Activated CD4-positive, alpha-beta T cell treated with anti-CD3 and anti-CD28 coated beads, Interleukin-2, amount 50 U/mL, for 4 hours (primary cell): Measurements from ENCODE around the gene FBH1.
"Not testable (repeated sequence)": the region's sequence is repeated elsewhere in the genome, so short reads cannot be mapped to it uniquely, and the experiment has no call there.

Experiments used
- DNase-seq, 2 experiments: peaks; one replicate each; pipeline ENCODE4 v3.0.0-alpha.2; 2020

Gene FBH1

DNA sequence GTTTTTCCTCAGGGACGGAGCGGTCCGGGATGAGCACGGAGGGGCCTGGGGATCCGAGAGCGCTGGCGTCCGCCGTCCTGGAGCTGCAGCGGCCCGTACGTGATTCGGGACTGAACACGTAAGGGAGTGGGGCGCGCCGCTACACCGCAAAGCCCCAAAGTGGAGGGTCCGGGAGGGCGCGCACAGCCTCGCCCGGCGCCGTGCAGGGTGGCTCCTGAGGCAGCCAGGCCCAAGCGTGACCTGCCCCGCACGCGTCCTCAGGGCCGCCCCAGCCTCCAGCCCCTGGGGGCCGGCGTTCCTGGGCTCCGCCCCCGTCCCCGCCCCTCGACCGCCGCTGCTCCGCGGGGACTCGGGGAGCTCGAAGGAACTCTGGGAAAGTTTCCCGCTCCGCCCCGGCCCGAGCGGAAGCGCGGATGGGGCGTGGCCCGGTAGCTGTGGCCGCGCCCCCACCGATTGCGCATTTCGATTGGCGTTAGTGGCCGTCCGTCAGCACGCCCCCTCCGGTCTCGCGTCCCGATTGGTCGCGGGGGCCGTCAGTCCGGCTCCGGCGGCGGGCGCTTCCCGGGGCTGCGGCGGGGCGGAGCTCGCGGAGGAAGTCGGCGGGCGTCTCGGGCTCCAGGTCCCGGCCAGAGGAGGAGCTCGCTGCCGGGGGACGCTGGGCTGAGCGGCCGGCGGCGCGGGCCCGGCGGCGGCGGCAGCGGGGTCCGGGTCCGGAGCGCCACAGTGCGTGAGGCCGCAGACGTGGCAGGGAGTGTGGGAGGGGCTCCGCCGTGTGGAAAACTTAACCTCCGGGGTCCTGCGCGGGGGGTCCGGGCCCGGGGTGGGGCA, at the start of gene FBH1, which contains the start of gene ANKRD16:
FBH1 (plus strand) TSS at position 620 of the 828 bp plus-strand sequence; CDS start at position 723, 103 bp downstream.
ANKRD16 (minus strand) TSS at position 270 of the 828 bp plus-strand sequence. CDS start 539 bp downstream, outside the sequence.
- peak; percentile 95 to 96 for DNase-seq

DNA sequence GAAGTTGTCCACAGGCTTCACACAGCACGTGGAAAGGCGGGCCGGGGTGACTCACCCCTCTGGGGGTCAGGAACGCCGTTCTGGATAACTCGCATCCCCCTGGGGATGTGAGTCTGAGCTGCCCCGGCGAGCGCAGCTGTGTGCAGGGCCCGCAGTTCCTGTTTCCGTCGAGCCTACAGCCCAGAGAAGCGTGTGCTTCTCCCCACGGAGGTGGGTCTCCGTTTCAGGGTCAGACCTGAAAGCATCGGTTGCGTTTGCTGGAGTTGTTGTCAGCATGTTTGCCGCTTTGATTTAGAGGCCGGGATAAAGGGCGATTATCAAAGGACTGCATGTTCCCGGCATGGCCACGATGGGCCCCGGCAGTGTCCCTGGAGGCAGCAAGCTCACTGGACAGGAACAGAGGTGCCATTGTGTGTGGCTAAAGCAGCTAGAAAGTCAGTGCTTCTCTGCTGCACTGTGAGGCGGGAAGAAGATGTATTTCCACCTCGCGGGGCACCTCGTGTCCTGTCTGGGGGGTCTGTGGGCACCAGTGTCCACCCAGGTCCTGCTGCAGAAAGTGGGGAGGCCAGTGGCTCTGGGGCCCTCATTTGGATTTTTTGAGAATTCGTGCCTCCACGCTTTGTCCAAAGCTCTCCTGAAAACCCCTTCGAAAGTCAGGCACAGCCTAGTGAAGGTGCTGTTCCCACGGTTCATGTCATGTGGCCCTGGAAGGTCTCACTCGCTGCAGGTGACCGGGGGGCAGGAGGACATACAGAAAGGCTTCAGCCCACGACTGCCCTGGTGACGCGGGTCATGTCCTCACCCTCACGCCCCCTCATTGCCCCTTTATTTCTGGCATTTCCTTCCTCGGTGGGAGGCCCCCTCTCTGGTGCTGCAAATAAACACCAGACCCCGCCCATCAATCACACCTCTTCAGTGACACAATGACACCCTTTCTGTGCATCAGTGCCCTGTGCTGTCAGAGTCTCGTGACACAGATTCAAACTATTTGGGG, 49.4 kb upstream of the FBH1 start:
- DNase-seq, result no peak

DNA sequence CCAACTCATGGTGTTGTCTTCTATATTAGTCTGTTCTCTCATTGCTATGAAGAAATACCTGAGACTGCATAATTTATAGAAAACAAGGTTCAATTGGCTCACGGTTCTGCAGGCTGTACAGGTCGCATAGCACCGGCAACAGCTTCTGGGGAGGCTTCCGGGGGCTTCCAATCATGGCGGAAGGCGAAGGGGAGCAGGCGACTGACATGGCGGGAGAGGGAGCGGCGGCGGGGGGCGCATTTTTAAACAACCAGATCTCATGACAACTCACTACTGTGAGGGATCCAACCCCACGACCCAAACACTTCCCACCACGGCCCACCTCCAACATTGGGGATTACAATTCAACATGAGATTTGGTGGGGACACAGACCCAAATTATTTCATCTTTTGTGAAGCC, 48.1 kb upstream of the FBH1 start:
- no peak for DNase-seq

DNA sequence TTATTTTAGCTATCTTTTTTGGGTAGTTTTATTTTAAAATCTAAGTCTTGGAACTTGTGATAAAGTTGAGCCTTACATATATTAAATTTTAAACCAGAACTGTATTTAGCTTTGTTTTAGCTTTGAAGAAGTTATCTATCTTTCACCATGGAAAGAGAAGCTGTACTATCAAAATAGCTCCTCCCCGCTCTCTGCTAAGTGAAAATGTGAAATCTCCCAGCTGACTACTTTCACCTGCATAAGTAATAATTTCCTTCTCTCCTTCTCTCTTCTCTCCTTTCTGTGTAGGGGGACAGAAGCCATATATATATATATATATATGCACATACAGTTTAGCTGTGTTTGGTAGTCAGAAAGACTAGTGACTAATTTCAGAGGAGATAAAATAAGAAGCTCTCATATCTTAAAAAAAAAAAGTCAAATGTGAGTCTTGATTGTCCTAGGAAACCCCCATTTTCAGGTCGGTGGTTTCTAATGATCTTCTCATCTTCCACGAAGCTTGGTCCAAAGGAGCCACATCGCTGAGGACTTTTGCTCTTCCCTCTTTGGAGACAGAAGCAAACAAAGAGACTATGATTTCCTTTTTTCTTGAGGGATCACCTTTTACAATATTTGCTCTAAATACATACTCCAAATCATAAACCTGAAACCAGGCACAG, 46.2 kb upstream of the FBH1 start:
- no peak for DNase-seq

DNA sequence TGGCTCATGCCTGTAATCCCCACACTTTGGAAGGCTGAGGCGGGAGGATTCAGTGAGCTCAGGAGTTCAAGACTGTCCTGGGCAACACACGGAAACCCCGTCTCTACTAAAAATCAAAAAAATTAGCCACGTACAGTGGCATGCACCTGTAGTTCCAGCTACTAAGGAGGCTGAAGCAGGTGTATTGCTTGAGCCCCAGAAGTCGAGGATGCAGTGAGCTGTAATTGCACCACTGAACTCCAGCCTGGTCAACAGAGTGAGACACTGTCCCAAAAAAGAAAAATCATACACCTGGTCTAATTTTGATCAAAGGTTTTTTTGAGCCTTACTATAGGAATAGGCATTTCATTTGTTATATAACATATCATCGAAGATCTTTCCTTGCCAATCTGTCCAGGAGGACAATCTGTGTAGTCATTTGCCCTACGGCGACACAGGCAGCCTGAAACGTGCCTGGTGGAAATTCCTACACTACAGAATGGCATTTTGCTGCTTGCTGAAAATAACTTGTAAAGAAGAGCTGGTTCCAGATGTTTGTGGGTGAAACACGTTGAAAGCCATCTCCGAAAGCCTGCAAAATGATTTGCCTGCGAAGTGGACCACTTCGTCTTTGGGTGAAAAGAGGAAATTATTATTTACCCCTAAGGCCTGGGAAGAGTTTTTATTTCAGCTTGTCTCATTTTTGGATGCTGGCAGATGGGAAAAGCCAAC, 45.5 kb upstream of the FBH1 start:
- DNase-seq, result no peak

DNA sequence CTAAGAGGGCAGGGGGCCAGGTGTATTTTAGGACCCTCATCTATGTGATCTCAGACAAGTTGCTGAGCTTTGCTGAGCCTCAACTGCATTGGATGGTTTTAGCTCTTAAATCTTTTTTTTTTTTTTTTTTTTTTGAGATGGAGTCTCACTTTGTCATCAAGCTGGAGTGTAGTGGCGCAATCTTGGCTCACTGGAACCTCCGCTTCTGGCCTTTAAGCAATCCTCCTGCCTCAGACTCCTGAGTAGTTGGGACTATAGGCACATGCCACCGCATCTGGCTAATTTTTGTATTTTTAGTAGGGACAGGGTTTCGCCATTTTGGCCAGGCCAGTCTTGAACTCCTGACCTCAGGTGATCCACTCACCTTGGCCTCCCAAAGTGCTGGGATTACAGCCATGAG, 43.4 kb upstream of the FBH1 start:
- not testable (repeated sequence) for DNase-seq

DNA sequence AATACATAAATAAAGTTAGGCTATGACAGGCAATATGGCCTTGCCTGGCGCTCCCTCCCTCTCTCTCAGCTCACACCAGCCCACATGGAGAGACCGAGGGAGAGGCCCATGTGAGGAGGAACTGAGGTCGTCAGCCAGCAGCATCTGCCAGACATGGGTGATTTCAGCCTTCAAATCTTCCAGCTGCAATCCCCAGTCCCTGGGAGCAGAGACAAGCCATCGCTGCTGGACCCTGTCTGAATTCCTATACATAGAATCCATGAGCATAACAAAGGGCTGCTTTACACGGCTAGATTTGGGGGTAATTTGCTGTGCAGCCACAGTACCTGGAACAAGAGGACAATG, 35.9 kb upstream of the FBH1 start:
- no peak for DNase-seq

DNA sequence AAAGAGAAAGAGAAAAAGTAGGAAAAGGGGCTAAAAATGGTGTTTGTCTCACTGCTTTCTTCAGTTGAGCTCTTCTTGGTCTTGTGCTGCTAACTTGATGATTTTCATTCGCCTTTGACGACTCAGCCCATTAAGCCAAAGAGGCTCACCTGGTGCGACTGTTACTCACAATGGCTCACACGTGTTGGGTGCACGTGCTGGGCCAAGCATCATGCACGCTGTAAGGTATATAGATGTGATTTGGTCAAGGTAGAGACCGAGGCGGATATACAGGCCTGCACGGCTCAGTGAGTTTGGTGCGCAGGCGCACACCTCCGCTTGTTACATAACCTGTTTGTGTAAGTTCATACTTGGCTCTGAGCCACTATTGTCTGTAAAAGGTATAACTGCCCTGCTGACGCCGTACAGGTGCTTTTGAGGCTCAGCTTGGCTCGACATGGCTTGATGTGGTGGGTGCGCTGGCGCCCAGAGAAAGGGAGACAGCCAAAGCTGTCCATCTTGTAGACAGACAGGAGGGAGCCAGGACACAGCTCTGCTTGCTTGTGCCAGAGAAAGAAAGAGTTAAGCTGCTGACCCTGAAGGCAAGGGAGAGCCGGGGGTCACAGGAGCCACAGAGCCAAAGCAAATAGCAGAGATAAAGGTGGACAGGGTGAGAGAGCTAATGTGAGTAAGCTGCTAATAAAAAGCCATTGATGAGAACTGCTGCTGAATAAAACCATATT, 33.9 kb upstream of the FBH1 start:
- DNase-seq, result no peak

DNA sequence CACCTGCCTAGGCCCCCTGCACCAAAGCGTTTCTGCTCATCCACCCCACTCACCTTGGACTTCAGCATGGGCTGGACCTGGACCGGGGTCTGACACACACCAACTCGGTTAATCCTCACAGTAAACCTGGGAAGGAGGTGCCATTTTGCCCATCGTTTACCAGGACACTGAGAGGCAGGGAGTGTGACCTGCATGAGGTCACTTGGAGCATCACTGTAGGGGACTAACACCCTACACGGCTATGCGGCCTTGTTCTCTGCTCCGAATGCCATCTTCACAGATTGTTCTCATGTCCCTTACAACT, 33.4 kb upstream of the FBH1 start:
- no peak for DNase-seq

DNA sequence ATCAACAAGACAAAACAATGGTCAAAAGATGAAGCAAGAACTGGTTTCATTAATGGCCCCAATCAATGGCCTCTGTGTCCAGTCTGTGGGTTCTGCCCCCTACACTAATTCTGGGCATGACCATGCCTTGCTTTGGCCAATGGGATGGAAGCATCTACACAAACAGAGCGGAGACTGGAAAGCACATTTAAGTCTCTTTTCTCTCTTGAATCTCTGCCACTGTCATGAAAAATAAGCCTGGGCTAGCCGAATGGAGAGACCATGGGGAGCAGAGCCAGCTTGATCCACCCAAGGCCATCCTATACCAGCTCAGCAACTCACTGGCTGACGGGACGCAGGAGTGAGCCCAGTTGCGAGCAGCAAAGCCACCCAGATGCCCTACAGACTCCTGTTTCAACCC, 31.2 kb upstream of the FBH1 start:
- DNase-seq, result no peak

DNA sequence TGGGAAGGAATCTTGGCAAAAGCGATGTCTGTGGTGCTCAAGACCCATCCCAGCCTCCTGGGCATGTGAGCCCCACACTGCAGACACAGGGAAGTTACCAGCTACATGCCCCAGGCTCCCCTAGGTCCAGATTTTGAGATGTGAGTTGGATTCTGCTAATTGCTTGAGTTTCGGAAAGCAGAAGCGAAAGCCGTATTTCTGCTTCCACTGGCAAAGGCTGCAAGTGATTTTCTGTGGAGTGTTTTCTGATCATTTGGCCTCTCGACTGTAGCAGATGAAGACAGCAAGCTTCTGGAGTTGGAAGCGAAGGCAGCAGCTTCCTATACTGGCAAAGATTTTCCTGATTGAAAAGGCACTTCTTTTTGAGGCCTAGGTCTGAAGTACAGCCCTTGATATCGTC, 30.0 kb upstream of the FBH1 start:
- no peak for DNase-seq

DNA sequence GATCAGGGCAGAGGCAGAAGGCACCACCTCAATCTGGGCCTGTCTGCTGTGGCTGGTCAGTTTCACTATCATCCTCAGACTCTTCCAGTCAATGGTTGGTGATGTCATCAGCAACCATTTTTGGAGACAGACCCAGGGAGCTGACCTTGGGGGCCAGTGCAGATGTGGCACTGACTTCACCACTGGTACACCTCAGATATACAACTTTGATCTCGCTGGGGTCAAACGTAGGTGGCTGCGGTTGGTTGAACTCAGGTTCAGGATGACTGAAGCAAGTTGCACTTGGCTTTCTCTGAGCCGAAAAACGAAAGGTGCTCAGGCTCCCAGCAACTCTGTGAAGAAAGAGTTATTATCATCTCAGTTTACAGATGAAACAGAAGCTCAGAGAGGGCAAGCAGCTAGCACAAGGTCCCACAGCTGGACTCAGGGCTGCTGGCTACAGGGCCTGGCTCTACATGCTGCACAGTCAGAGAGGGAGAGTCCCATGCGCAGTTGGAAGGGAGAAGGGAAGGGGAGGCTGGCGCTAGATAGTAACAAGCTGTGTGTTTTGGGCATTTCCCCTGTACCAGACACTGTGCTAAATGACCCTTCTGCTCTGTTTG, 27.6 kb upstream of the FBH1 start:
- DNase-seq, result no peak

DNA sequence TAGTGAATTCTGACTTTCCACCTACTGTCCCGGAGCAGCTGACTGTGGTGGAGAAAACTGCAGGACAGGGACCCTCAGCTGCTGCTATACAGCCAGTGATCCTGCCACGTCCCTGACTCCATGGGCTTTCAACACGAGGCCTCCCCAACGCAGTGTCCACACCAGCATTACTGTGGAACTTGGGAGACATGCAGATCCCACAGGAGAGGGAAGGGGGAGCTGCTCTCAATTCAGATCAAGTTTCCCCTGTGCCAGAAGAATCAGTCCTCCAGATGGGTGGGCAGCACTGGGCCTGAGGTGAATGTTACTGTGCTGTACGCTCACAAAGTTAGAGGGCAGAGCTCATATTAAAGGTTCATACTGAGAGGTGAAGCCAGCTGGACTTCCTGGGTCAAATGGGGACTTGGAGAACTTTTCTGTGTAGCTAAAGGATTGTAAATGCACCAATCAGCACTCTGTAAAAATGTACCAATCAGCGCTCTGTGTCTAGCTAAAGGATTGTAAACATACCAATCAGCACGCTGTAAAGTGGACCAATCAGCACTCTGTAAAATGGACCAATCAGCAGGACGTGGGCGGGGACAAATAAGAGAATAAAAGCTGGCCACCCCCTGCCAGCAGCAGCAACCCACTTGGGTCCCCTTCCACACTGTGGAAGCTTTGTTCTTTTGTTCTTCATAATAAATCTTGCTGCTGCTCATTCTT, 26.9 kb upstream of the FBH1 start:
- DNase-seq, result not testable (repeated sequence)

DNA sequence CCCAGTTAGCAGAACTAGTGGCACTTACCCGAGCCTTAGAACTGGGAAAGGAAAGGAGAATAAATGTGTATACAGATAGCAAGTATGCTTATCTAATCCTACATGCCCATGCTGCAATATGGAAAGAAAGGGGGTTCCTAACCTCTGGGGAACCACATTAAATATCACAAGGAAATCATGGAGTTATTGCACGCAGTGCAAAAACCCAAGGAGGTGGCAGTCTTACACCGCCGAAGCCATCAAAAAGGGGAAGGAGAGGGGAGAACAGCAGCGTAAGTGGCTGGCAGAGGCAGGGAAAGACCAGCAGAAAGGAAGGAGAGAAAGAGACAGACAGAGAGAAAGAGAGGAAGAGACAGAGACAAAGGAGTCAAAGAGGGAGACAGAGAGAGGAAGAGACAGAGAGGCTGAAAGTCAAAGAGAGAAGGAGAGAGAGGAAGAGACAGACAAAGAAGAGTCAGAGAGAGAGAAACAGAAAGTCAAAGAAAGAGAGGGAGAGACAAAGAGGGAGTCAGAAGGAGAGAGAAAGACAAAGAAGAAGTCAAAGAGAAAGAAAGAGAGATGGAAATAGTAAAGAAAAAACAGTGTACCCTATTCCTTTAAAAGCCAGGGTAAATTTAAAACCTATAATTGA, 23.5 kb upstream of the FBH1 start:
- DNase-seq, result not testable (repeated sequence)

DNA sequence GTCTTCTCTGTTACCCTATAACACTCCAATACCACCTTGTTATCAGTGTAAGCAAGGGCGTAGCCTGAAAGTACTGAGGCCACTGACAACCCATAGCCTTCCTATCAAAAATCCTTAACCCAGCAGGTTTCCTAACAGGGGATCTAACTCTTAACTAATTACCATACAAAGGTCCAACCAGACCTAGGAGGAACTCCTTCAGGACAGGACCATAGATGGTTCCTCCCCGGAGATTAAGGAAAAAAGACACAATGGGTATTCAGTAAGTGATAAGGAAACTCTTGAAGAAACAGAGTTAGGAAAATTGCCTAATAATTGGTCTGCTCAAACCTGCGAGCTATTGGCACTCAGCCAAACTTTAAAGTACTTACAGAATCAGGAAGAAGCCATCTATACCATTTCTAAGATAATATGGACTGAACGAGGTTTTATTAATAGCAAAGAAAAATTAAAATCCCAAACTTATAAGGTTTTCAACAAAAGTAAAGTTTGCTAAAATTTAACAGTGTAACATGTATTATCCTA, 22.9 kb upstream of the FBH1 start:
- DNase-seq, result not testable (repeated sequence)

DNA sequence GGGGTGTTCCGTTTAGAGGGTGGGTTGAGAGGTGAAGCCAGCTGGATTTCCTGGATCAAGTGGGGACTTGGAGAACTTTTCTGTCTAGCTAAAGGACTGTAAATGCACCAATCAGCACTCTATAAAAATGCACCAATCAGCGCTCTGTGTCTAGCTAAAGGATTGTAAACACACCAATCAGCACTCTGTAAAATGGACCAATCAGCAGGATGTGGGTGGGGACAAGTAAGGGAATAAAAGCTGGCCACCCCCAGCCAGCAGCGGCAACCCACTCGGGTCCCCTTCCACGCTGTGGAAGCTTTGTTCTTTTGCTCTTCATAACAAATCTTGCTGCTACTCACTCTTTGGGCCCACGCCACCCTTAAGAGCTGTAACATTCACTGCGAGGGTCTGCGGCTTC, 21.7 kb upstream of the FBH1 start:
- DNase-seq, result not testable (repeated sequence)

DNA sequence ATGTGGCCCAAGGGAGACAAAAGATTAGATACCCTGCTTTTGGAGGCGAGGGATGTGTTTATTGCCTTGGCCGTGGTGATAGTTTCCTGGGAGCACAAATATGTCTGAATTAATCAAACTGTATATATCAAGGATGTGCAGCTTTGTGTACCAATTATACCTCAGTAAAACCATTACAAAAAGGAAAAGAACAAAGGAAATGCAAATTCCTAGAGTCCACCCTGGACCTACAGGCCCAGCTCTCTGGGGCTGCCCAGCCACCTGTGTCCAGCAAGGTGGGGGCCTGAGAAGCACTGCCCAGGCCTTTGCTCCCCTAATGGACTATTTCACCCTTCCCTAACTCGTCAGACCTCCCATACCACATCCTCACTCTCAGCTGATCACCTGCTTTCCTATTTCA, 20.9 kb upstream of the FBH1 start:
- no peak for DNase-seq

DNA sequence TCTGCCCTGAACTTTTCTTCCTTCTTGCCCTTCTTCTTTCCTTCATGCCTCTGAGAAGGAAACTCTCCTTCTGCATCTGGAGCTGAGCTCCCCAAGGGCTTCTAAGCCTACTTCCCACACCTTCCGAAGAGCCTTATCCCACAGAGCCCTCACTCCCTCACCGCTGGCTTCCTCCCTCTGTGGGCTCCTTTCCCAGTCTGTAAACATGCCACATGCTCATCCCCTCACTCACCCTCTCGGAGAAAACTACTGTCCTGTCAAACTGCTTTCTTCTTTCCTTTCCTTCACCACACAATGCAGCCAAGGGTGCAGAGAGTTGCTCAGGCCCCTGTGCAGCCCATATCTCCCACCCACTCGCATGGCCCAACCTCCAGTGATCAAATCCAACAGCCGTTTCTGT, 18.4 kb upstream of the FBH1 start:
- no peak for DNase-seq

DNA sequence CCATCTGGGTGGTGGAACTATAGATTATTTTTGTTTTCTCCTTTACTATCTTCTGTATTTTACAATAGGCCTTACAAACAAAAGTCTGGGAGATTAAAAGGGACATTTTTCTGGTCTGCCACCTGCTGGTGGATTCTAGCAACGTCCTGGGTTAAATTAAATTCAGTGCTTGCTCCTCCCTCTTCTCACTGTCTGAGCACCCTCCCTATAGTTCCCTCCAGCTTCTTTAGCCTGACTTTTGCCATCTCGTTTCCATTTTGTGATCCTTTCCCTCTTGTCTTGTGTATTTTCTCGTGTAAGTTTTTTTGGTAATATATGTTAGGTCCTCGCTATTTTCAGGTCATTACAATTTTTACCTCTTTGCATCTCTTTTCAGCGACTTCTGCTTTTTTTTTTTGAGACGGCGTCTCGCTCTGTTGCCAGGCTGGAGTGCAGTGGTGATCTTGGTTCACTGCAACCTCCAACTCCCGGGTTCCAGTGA, 16.5 kb upstream of the FBH1 start:
- DNase-seq, result peak; percentile 55 to 63

DNA sequence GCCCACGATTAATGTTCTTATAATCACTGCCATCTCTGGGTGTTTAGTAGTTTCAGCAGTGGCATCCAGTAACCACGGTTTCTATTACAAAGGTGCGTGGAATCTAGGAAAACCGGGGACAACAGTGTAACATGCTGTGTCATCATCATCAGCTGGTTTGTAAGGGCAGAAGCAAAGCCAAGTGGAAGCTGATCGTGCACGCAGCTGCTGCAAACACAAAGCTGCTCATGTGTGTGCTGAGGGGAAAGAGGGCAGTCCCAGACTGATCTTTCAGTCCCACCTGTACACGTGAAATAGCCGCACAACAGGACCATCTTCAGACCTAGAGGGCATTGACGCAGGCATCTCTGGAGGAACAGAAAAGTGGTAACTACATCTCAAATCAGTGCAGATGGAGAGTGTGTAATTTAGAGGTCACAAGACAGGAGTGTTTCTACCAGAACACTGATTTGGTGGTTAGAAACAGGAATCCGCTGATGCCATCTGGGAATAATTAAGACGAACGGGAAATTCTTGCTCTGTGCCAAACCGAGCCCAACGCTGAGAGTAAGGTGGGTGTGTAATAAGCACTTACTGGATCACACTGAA, 13.8 kb upstream of the FBH1 start:
- DNase-seq, result no peak
